ENCODE results near the gene FLNB.

Gene FLNB

DNA sequence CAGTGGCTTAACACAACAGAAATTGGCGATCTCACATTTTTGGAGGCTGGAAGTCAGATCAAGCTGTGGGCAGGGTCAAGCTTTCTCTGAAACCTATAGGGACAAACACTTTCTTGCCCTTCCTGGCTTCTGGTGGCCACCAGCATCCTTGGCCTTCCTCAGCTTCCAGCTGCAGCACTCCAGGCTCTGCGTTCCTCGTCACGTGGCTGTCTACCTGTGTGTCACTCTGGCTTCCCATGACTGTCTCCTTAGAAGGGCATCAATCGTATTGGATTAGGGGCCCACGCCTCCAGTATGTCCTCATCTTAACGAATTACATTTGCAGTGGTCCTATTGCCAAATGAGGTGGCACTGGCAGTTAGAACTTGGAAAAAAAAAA, 176.7 kb downstream of the FLNB start:
- Histone ChIP-seq H3K36me3 (replicated peaks; ENCODE audit: insufficient read depth, low read length) (no peaks in the 10 kb centered on the region), H3F3A (ENCODE audit: insufficient read depth, low read length) (no peaks in the 10 kb centered on the region), H3K27me3 (replicated peaks; ENCODE audit: insufficient read depth, low read length) (no peaks in the 10 kb centered on the region), H3K27ac (ENCODE audit: low read length) (no peak overlapping the region), H3K79me2 (ENCODE audit: low read length) (no peaks in the 10 kb centered on the region), H4K20me1 (ENCODE audit: insufficient read depth, low read length) (no peaks in the 10 kb centered on the region), H3K4me2 (ENCODE audit: low read depth, low read length) (no peak overlapping the region), H3K4me3 (ENCODE audit: low read length) (no peak overlapping the region), H3K9me3 (replicated peaks; ENCODE audit: insufficient read depth, low read length) (no peaks in the 10 kb centered on the region), H3K9me2 (replicated peaks; ENCODE audit: insufficient read depth, low read length) (no peaks in the 10 kb centered on the region), H3K9ac (ENCODE audit: low read length) (no peak overlapping the region), H3K4me1 (ENCODE audit: low read length) (no peaks in the 10 kb centered on the region), H2AFZ (ENCODE audit: low read length) (no peak overlapping the region)
- no peak for TF ChIP-seq EZH2phosphoT487 (IDR thresholded peaks at IDR 0.05; ENCODE audit: low read length)
- TF ChIP-seq EZH2 (optimal IDR thresholded peaks at IDR 0.05; ENCODE audit: low read depth, low read length), result no peak
- TF ChIP-seq, protein P1, sequence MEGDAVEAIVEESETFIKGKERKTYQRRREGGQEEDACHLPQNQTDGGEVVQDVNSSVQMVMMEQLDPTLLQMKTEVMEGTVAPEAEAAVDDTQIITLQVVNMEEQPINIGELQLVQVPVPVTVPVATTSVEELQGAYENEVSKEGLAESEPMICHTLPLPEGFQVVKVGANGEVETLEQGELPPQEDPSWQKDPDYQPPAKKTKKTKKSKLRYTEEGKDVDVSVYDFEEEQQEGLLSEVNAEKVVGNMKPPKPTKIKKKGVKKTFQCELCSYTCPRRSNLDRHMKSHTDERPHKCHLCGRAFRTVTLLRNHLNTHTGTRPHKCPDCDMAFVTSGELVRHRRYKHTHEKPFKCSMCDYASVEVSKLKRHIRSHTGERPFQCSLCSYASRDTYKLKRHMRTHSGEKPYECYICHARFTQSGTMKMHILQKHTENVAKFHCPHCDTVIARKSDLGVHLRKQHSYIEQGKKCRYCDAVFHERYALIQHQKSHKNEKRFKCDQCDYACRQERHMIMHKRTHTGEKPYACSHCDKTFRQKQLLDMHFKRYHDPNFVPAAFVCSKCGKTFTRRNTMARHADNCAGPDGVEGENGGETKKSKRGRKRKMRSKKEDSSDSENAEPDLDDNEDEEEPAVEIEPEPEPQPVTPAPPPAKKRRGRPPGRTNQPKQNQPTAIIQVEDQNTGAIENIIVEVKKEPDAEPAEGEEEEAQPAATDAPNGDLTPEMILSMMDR (IDR thresholded peaks at IDR 0.05; ENCODE audit: low read length), result no peak
- DNase-seq, result no peak

DNA sequence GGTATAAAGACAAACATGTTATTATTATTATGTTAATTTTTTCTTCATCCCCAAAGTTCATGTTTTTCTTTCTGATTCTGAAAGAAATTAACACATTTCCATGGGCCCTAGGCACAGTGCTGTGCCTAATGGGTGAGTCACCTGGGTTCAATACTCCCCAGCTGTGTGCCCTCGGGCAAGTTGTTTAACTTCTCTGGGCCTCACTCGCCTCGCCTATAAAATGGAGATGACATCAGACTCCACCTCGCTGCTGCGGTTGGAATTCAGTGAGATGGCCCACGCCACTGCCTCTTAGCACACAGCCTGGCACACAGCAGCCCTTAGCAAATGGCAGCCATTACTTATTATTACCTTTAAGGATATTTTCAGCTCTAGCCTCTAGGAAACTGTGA, 179.9 kb downstream of the FLNB start:
- H2AFZ ChIP-seq (ENCODE audit: low read length), result no peak overlapping the region

DNA sequence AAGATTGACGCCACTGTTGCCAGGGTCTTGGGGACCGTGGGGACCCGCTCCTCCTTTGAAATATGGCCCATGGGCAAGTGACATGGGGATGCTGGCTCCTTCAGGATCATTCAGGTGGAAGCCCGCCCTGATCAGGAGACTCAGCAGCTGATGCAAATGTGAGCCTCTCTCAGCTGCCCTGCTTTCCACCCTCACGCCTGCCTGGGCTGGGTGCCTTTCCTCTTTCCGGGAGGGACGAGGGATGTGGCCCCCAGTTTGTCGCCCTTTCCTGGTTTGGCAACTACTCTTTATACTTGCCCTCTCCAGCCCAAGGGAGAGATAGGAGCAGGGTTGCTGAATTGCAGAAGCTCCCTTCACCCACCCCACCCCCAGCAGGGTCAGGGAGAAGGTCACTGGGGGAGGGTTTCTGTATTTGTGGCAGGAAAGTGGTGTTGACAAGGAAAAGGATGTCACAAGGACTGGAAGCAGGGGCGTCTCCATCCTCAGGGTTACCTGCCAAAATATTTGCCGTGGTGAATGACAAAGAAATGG, 180.8 kb downstream of the FLNB start:
- Histone ChIP-seq H3K9ac (ENCODE audit: low read length) (no peak overlapping the region), H3K4me1 (ENCODE audit: low read length) (no peaks in the 10 kb centered on the region), H3K9me3 (replicated peaks; ENCODE audit: insufficient read depth, low read length) (no peaks in the 10 kb centered on the region), H3K9me2 (replicated peaks; ENCODE audit: insufficient read depth, low read length) (no peaks in the 10 kb centered on the region), H3K27ac (ENCODE audit: low read length) (no peak overlapping the region), H2AFZ (ENCODE audit: low read length) (no peak overlapping the region), H3K27me3 (replicated peaks; ENCODE audit: insufficient read depth, low read length) (no peaks in the 10 kb centered on the region), H3K4me3 (ENCODE audit: low read length) (no peak overlapping the region), H4K20me1 (ENCODE audit: insufficient read depth, low read length) (no peaks in the 10 kb centered on the region), H3K79me2 (ENCODE audit: low read length) (no peaks in the 10 kb centered on the region), H3K36me3 (replicated peaks; ENCODE audit: insufficient read depth, low read length) (no peaks in the 10 kb centered on the region), H3F3A (ENCODE audit: insufficient read depth, low read length) (no peaks in the 10 kb centered on the region), H3K4me2 (ENCODE audit: low read depth, low read length) (no peak overlapping the region)
- no peak for DNase-seq
- TF ChIP-seq, protein P1 (IDR thresholded peaks at IDR 0.05; ENCODE audit: low read length), result no peak
- TF ChIP-seq EZH2 (optimal IDR thresholded peaks at IDR 0.05; ENCODE audit: low read depth, low read length) (no peak), EZH2phosphoT487 (IDR thresholded peaks at IDR 0.05; ENCODE audit: low read length) (no peak)

More for the DNA sequence above, 179.9 kb downstream of the FLNB start:
- H4K20me1 ChIP-seq (ENCODE audit: insufficient read depth, low read length), result no peaks in the 10 kb centered on the region
- no peak overlapping the region for H3K9ac ChIP-seq (ENCODE audit: low read length)
- no peak for DNase-seq
- TF ChIP-seq EZH2phosphoT487 (IDR thresholded peaks at IDR 0.05; ENCODE audit: low read length) (no peak), EZH2 (optimal IDR thresholded peaks at IDR 0.05; ENCODE audit: low read depth, low read length) (no peak)
- TF ChIP-seq, protein P1 (IDR thresholded peaks at IDR 0.05; ENCODE audit: low read length), result no peak
- no peaks in the 10 kb centered on the region for H3K9me2 ChIP-seq (replicated peaks; ENCODE audit: insufficient read depth, low read length)
- H3K4me3 ChIP-seq (ENCODE audit: low read length), result no peak overlapping the region
- H3K27me3 ChIP-seq (replicated peaks; ENCODE audit: insufficient read depth, low read length), result no peaks in the 10 kb centered on the region
- no peaks in the 10 kb centered on the region for H3K9me3 ChIP-seq (replicated peaks; ENCODE audit: insufficient read depth, low read length)
- no peak overlapping the region for H3K27ac ChIP-seq (ENCODE audit: low read length)
- no peak overlapping the region for H3K4me2 ChIP-seq (ENCODE audit: low read depth, low read length)
- H3K79me2 ChIP-seq (ENCODE audit: low read length), result no peaks in the 10 kb centered on the region
- H3F3A ChIP-seq (ENCODE audit: insufficient read depth, low read length), result no peaks in the 10 kb centered on the region
- no peaks in the 10 kb centered on the region for H3K4me1 ChIP-seq (ENCODE audit: low read length)
- no peaks in the 10 kb centered on the region for H3K36me3 ChIP-seq (replicated peaks; ENCODE audit: insufficient read depth, low read length)
